ENCODE measurements around the gene PPIE.
"Not testable (repeated sequence)": the region's sequence is repeated elsewhere in the genome, so short reads cannot be mapped to it uniquely, and the experiment has no call there.

Gene PPIE

GRCh38 chr1:39775676-39776399 lies 37.2 kb downstream of the PPIE start:
- not testable (repeated sequence) for H3K9me3 Mint-ChIP-seq; H3K36me3 Mint-ChIP-seq (ENCODE audit: low read depth); H3K4me3 Mint-ChIP-seq; H3K27me3 Mint-ChIP-seq (ENCODE audit: low read depth); H3K27ac Mint-ChIP-seq; H3K4me1 Mint-ChIP-seq (ENCODE audit: low read depth)

- Mint-ChIP-seq H3K36me3 (ENCODE audit: low read depth) (no peaks in the 10 kb centered on the region), H3K9me3 (no peaks in the 10 kb centered on the region), H3K4me3 (no peak overlapping the region), H3K27ac (no peak overlapping the region), H3K27me3 (ENCODE audit: low read depth) (peaks cover 6% of the 10 kb centered on the region), H3K4me1 (ENCODE audit: low read depth) (no peaks in the 10 kb centered on the region)
Observed at GRCh38 chr1:39776400-39776713, 37.7 kb downstream of the PPIE start.

GRCh38 chr1:39776886-39777285 lies 38.2 kb downstream of the PPIE start:
- H3K27ac Mint-ChIP-seq, result no peak overlapping the region
- H3K4me1 Mint-ChIP-seq (ENCODE audit: low read depth), result no peaks in the 10 kb centered on the region
- H3K27me3 Mint-ChIP-seq (ENCODE audit: low read depth), result peaks cover 6% of the 10 kb centered on the region
- H3K36me3 Mint-ChIP-seq (ENCODE audit: low read depth), result no peaks in the 10 kb centered on the region
- no peaks in the 10 kb centered on the region for H3K9me3 Mint-ChIP-seq
- no peak overlapping the region for H3K4me3 Mint-ChIP-seq

- Mint-ChIP-seq H3K4me1 (ENCODE audit: low read depth) (no peaks in the 10 kb centered on the region), H3K27me3 (ENCODE audit: low read depth) (peaks cover 6% of the 10 kb centered on the region), H3K27ac (peak overlapping the region; percentile 31), H3K36me3 (ENCODE audit: low read depth) (no peaks in the 10 kb centered on the region), H3K9me3 (no peaks in the 10 kb centered on the region), H3K4me3 (no peak overlapping the region)
Observed at GRCh38 chr1:39777306-39777705, 38.6 kb downstream of the PPIE start.

- not testable (repeated sequence) for H3K9me3 Mint-ChIP-seq; H3K27ac Mint-ChIP-seq; H3K4me3 Mint-ChIP-seq; H3K27me3 Mint-ChIP-seq (ENCODE audit: low read depth); H3K4me1 Mint-ChIP-seq (ENCODE audit: low read depth); H3K36me3 Mint-ChIP-seq (ENCODE audit: low read depth)
Observed at GRCh38 chr1:39777896-39778295, 39.2 kb downstream of the PPIE start.

GRCh38 chr1:39778463-39779099 lies 39.9 kb downstream of the PPIE start:
- H3K9me3 Mint-ChIP-seq; H3K27me3 Mint-ChIP-seq (ENCODE audit: low read depth); H3K27ac Mint-ChIP-seq; H3K4me3 Mint-ChIP-seq; H3K4me1 Mint-ChIP-seq (ENCODE audit: low read depth); H3K36me3 Mint-ChIP-seq (ENCODE audit: low read depth): not testable (repeated sequence)

- Mint-ChIP-seq H3K9me3 (no peaks in the 10 kb centered on the region), H3K4me3 (no peak overlapping the region), H3K27ac (no peak overlapping the region), H3K27me3 (ENCODE audit: low read depth) (peaks cover 6% of the 10 kb centered on the region), H3K4me1 (ENCODE audit: low read depth) (no peaks in the 10 kb centered on the region), H3K36me3 (ENCODE audit: low read depth) (no peaks in the 10 kb centered on the region)
Observed at GRCh38 chr1:39779137-39779536, 40.5 kb downstream of the PPIE start.

- H3K9me3 Mint-ChIP-seq, result no peaks in the 10 kb centered on the region
- H3K36me3 Mint-ChIP-seq (ENCODE audit: low read depth), result no peaks in the 10 kb centered on the region
- no peak overlapping the region for H3K4me3 Mint-ChIP-seq
Observed at GRCh38 chr1:39779821-39780220, 41.1 kb downstream of the PPIE start.

GRCh38 chr1:39781349-39781715 lies 42.6 kb downstream of the PPIE start:
- H3K27me3 Mint-ChIP-seq (ENCODE audit: low read depth), result peaks cover 9% of the 10 kb centered on the region
- H3K4me1 Mint-ChIP-seq (ENCODE audit: low read depth), result no peaks in the 10 kb centered on the region
- H3K27ac Mint-ChIP-seq, result no peak overlapping the region
- H3K9me3 Mint-ChIP-seq, result no peaks in the 10 kb centered on the region
- H3K36me3 Mint-ChIP-seq (ENCODE audit: low read depth), result no peaks in the 10 kb centered on the region
- no peak overlapping the region for H3K4me3 Mint-ChIP-seq

More at GRCh38 chr1:39779821-39780220, 41.1 kb downstream of the PPIE start:
- Mint-ChIP-seq H3K27ac (no peak overlapping the region), H3K27me3 (ENCODE audit: low read depth) (peaks cover 6% of the 10 kb centered on the region), H3K4me1 (ENCODE audit: low read depth) (no peaks in the 10 kb centered on the region)

GRCh38 chr1:39782103-39782502 lies 43.4 kb downstream of the PPIE start:
- Mint-ChIP-seq H3K36me3 (ENCODE audit: low read depth) (no peaks in the 10 kb centered on the region), H3K4me1 (ENCODE audit: low read depth) (no peaks in the 10 kb centered on the region), H3K4me3 (no peak overlapping the region), H3K27ac (no peak overlapping the region), H3K9me3 (no peaks in the 10 kb centered on the region), H3K27me3 (ENCODE audit: low read depth) (peaks cover 17% of the 10 kb centered on the region)

- H3K36me3 Mint-ChIP-seq (ENCODE audit: low read depth); H3K27ac Mint-ChIP-seq; H3K9me3 Mint-ChIP-seq; H3K4me1 Mint-ChIP-seq (ENCODE audit: low read depth); H3K4me3 Mint-ChIP-seq: not testable (repeated sequence)
- H3K27me3 Mint-ChIP-seq (ENCODE audit: low read depth), result peaks cover 23% of the 10 kb centered on the region
Observed at GRCh38 chr1:39782685-39783084, 44.0 kb downstream of the PPIE start.

GRCh38 chr1:39786303-39787107 lies 47.8 kb downstream of the PPIE start:
- not testable (repeated sequence) for H3K27ac Mint-ChIP-seq; H3K9me3 Mint-ChIP-seq; H3K4me1 Mint-ChIP-seq (ENCODE audit: low read depth); H3K36me3 Mint-ChIP-seq (ENCODE audit: low read depth); H3K4me3 Mint-ChIP-seq
- peaks cover 34% of the 10 kb centered on the region for H3K27me3 Mint-ChIP-seq (ENCODE audit: low read depth)

- H3K27ac Mint-ChIP-seq; H3K36me3 Mint-ChIP-seq (ENCODE audit: low read depth); H3K4me1 Mint-ChIP-seq (ENCODE audit: low read depth); H3K9me3 Mint-ChIP-seq: not testable (repeated sequence)
- H3K4me3 Mint-ChIP-seq, result peak overlapping the region; percentile 39
- H3K27me3 Mint-ChIP-seq (ENCODE audit: low read depth), result peaks cover 36% of the 10 kb centered on the region
Observed at GRCh38 chr1:39787108-39787375, 48.4 kb downstream of the PPIE start.

- no peak overlapping the region for H3K27ac Mint-ChIP-seq
- peaks cover 38% of the 10 kb centered on the region for H3K27me3 Mint-ChIP-seq (ENCODE audit: low read depth)
- peaks cover 7% of the 10 kb centered on the region for H3K4me1 Mint-ChIP-seq (ENCODE audit: low read depth)
- H3K36me3 Mint-ChIP-seq (ENCODE audit: low read depth), result no peaks in the 10 kb centered on the region
- no peaks in the 10 kb centered on the region for H3K9me3 Mint-ChIP-seq
- peak overlapping the region; percentile 39 for H3K4me3 Mint-ChIP-seq
Observed at GRCh38 chr1:39787468-39787867, 48.8 kb downstream of the PPIE start.

- not testable (repeated sequence) for H3K4me3 Mint-ChIP-seq; H3K36me3 Mint-ChIP-seq (ENCODE audit: low read depth); H3K27ac Mint-ChIP-seq; H3K9me3 Mint-ChIP-seq
- Mint-ChIP-seq H3K27me3 (ENCODE audit: low read depth) (peaks cover 43% of the 10 kb centered on the region), H3K4me1 (ENCODE audit: low read depth) (peaks cover 11% of the 10 kb centered on the region)
Observed at GRCh38 chr1:39787964-39788363, 49.3 kb downstream of the PPIE start.
